SK-N-MC (cell line): ENCODE data around the gene PRRT1.

Experiments used
- EZH2 ChIP-seq: fragments of 200-600 bp; sonication (generic); IDR thresholded peaks from one replicate; pipeline ENCODE4 v1.6.1; 2017; ENCODE audit warnings: antibody characterized with exemption
- FOXP2 ChIP-seq: optimal IDR thresholded peaks from 2 replicates; pipeline ENCODE3; 2011; ENCODE audit warnings: mild to moderate bottlenecking, moderate library complexity; ENCODE audit not compliant: insufficient read depth; ENCODE audit errors: extremely low read length, control extremely low read depth
- POLR2AphosphoS5 ChIP-seq: IDR thresholded peaks from 2 replicates; pipeline ENCODE4 v1.6.1; 2012; ENCODE audit warnings: mild to moderate bottlenecking, low read depth, low read length, borderline replicate concordance

GRCh38 chr6:32178547-32179440 lies 27.1 kb upstream of the PRRT1 start:
- TF ChIP-seq EZH2 = no peak
- TF ChIP-seq POLR2AphosphoS5 = no peak
- TF ChIP-seq FOXP2 = no peak
